ENCODE results near the gene ESCO1. TPM values are rescaled to one million over a fixed set of nuclear protein-coding genes. Genes with fewer than 3 reads are reported as not detected.
"Not testable (repeated sequence)": the region's sequence is repeated elsewhere in the genome, so short reads cannot be mapped to it uniquely, and the experiment has no call there.

ESCO1 gene
- total RNA-seq, 1 donor from 2014 or later, result 43.2 TPM

DNA sequence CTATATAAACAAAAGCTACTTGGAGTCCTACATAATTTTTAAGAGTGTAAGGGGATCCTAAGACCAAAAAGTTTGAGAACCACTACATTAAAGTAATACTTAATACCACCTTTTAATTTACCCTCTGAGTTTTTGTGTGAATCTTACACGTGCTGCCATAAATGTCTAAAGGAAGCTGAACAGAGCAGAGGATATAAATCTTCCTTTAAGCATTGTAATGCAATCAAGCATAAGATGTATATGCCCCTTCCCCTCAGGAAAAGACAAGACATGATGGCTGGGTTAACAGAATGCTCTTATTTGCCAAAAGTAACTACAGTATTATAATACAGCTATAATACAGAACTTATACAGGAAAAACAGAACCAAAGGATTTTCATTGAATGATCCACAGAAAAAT, 2.9 kb downstream of the ESCO1 start:
- DNase-seq (ENCODE audit: low spot score in 2 of 2) (no peak), FAIRE-seq (no peak)

DNA sequence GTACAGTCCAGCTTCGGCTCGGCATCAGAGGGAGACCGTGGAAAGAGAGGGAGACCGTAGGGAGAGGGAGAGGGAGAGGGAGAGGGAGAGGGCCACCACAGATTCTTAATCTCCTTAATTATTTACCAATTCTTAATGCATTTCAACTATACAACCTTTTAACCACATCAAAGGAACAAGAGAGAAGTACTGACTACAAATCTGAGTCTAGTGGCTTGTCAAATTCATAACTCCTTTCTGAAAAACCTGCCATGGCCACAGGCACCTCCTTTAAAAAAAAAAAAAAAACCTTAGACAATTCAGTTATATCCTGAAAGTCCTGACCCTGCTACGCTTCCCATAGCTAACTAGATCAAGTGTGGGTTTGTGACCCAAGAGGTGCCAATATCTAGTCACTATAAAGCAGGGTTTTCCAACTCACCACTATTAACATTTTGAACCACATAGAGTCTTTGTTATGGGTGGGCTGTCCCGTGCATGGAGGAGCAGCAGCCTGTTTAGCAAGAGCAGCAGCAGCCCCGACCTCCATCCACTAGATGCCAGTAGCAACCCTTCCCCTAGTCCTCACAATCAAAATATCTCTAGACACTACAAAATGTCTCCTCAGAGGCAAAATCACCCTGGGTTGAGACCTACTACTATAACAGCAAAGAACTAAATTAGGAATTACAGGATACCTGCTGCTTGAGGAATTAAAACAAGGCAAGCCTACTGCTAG, 6.8 kb downstream of the ESCO1 start:
- FAIRE-seq, result no peak

GRCh38 chr18:21592361-21592760, 8.1 kb downstream of the ESCO1 start:
- DNase-seq (ENCODE audit: low spot score in 2 of 2); FAIRE-seq: not testable (repeated sequence)

More for the DNA sequence above, 6.8 kb downstream of the ESCO1 start:
- DNase-seq (ENCODE audit: low spot score in 2 of 2), result no peak

- FAIRE-seq (no peak), DNase-seq (ENCODE audit: low spot score in 2 of 2) (no peak)
Observed at GRCh38 chr18:21584391-21584790, 16.1 kb downstream of the ESCO1 start.

GRCh38 chr18:21575656-21576055, 24.8 kb downstream of the ESCO1 start:
- FAIRE-seq (no peak), DNase-seq (ENCODE audit: low spot score in 2 of 2) (no peak)

- FAIRE-seq (no peak), DNase-seq (ENCODE audit: low spot score in 2 of 2) (no peak)
Observed at GRCh38 chr18:21571772-21572171, 28.7 kb downstream of the ESCO1 start.

DNA sequence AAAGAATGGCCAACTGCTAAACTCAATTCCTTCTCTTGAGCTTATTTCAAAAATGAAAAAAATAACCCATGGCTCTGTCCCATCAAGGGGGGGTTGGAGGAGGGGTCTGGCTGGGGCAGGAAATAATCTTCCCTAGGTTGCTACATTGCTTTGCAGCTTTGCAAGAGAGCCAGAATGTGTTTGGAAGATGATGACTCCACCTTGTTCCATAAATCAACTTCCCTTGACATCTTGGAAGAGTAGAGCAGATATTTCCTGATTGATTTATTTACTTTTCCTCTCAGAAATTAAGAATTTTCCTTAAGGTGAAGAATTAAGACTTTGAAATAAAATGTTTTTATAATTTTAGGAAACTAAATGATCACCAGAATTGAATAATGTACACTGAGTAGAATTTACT, 41.3 kb downstream of the ESCO1 start:
- no peak for DNase-seq (ENCODE audit: low spot score in 2 of 2)
- FAIRE-seq, result no peak

GRCh38 chr18:21557607-21558253, 42.8 kb downstream of the ESCO1 start:
- no peak for DNase-seq (ENCODE audit: low spot score in 2 of 2)
- no peak for FAIRE-seq

DNA sequence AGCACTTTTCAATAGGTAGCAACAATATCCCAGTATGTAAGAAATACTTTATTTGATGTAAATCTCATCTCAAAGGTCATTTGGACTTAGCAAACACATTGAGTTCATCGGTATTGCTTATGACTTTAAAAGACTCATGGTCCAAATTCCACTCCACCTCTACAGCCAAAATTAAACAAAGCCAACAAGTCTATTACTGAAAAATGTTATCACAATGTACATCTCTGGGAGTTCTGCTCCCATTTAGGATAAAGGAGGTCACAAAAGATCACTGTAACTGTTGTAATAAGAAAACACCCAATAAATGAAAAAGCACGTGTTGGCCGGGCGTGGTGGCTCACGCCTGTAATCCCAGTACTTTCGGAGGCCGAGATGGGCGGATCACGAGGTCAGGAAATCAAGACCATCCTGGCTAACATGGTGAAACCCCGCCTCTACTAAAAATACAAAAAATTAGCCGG, 50.0 kb downstream of the ESCO1 start:
- no peak for FAIRE-seq
- no peak for DNase-seq (ENCODE audit: low spot score in 2 of 2)

DNA sequence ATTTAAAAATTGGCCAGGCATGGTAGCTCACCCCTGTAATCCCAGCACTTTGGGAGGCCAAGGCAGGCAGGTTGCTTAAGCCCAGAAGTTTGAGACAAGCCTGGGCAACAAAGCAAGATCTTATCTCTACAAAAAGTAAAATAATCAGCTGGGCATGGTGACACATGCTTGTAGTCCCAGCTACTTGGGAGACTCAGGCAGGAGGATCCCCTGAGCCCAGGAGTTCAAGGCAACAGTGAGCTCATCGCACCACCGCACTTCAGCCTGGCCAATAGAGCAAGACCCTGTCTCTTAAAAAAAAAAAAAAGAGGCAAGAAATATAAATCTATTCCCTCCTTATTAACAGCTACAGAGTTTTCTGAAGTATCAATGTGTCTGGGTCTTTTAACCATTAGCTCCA, 51.9 kb downstream of the ESCO1 start:
- DNase-seq (ENCODE audit: low spot score in 2 of 2) (no peak), FAIRE-seq (no peak)

- FAIRE-seq, result no peak
- no peak for DNase-seq (ENCODE audit: low spot score in 2 of 2)
Observed at GRCh38 chr18:21546423-21546822, 54.1 kb downstream of the ESCO1 start.

DNA sequence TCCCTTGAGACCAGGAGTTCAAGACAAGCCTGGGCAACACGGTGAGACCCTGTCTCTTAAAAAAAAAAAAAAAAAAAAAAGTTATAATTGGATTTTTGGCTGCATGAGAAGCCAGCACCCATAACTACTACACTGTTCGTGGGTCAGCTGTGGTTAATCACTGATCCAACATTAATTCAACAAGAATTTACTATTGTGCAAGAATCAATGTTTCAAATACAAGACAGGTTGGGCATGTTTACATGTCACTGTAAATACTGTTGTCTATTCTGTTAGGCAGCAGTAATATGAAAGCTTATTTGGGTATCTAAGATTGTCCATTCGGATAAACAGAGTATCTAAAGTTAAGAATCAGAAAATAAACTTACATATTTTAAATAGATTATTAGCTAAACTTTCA, 62.3 kb downstream of the ESCO1 start:
- FAIRE-seq (no peak), DNase-seq (ENCODE audit: low spot score in 2 of 2) (no peak)

DNA sequence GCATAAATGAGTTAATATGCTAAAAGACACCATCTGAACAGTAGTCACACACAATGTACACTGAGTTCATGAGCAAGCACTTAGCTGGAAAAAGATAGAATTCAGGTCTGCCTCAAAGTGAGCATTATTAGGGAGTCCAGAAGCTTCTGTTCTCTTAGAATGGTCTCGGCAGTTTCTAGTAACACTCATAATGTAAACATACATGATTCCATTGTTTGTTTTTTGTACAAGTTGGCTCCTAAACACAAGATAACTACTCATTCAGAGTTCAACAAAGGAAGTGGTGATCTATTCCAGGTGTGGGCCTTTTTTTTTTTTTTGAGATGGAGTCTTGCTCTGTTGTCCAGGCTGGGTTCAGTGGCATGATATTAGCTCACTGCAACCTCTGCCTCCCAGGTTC, 66.2 kb downstream of the ESCO1 start:
- no peak for FAIRE-seq
- DNase-seq (ENCODE audit: low spot score in 2 of 2), result no peak

DNA sequence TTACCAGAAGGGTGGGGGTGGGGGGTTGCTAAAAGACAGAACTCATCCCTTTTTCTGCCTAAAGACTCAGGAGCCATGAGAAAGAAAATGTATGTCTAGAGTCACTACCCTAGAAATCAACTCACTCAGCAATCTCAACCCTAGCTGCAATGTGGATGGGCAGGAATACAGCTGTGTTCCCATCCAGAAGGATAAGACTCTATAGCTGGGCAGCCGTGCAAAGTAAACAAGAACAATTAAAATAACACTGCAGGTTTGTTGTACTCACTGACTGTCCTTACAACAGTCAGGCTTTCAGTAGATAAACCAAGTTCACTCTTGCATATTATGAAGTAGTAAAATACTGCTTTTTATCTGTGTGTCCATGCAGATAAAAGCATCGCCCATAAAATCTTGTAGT, 74.0 kb downstream of the ESCO1 start:
- DNase-seq (ENCODE audit: low spot score in 2 of 2) (no peak), FAIRE-seq (no peak)

DNA sequence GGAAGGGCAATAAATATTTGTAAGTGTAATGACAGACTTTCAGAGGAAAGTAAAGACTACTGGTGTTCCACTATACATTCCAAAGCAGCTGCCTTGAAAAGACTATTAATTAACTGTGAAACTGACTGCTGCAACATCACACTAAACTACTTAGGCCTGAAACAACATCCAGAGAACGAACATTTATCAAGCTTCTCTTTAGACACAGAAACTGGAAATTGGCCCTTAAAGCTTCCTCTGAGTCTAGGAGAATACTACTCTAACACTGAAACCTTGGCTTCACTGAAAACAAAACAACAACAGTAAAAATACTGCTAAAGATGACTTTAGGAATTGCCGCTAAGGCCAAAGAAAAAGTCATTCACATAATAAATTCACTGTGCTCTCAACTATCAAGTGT, 74.6 kb downstream of the ESCO1 start:
- no peak for FAIRE-seq
- DNase-seq (ENCODE audit: low spot score in 2 of 2), result no peak

DNA sequence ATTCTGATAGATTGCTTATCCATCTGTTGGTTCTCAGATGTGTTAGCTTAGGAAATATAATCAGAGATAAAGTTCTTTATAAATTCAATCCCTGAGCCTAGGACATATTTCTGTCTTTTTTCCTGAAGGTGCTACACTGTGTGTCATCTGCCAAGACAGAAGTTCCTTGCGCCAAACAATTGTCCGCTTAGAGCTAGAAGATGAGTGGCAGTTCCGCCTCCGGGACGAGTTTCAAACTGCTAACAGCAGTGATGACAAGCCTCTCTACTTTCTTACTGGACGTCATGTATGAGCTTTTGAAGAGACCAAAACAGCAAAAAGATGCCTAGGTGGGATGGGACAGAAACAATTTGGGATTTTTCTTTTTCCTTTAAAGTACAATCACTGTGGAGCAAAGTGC, 78.0 kb downstream of the ESCO1 start:
- no peak for FAIRE-seq
- DNase-seq (ENCODE audit: low spot score in 2 of 2), result no peak

GRCh38 chr18:21513741-21514140, 86.8 kb downstream of the ESCO1 start:
- FAIRE-seq (no peak), DNase-seq (ENCODE audit: low spot score in 2 of 2) (no peak)

DNA sequence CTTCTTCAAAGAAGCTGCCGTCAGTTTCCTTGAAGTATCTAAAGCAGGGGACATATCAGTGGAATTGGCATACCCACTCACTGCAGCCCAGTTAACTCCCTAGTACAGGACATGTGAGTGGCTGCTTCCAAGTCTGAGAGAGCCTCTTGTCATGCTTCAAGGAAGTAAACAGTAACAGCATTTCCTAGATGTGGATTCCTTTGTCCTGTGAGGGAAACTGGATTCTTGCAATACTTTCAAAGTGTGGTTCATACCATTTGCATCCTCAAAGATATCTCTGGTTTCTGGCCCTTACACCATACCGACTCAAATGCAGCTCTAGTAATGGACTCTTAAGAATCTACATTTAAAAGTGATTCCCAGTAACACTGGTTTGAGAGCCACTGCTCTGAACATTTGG, 87.2 kb downstream of the ESCO1 start:
- DNase-seq (ENCODE audit: low spot score in 2 of 2) (no peak), FAIRE-seq (no peak)

DNA sequence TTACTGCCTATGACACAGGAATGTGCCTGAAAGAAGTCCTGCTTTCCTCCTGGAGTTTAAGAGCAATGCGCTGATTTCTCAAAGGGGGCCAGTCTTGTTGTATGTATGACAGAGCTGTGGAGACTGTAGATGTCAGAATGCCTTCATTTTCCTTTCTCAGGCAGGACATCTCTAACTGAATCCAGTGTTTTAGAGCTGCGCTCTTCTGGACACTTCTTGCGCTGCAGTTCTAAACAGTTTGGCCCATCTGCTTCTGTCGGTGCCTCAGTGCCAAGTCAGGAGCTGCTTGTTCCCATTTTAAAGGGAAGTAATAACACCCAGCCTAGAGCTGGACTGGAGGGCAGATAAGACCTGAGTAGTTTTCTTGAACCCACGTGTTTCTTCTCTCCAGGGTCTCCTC, 91.4 kb downstream of the ESCO1 start:
- DNase-seq (ENCODE audit: low spot score in 2 of 2), result no peak
- FAIRE-seq, result no peak

DNA sequence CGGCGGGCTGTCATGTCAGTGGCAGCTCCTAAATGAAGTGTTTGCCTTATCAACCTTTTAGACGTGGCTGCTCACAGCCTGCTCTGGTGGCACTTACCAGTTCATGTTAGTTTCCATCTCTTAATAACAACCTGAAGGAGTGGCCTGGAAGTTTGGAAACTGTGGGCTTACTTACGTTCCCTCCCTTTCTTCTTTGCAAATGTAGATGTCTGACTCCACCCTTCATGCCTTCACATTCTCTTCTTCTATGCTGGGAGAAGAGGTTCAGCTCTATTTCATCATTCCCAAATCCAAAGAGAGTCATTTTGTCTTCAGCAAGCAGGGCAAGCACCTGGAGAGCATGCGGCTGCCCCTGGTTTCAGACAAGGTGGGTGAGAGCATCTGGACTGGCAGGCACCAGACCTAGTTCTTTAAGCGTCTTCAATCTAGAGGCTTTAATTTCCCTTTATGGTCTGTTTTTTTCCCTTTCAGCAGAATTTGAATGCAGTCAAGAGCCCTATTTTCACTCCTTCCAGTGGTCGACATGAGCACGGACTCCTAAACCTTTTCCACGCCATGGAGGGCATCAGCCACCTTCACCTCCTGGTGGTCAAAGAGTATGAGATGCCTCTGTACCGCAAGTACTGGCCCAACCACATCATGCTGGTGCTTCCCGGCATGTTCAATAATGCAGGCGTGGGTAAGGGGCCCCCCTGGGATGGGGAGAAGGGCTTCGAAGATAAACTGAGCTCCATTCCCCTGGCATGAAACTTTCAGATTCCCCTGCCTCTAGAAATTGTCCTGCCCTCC, 92.4 kb downstream of the ESCO1 start:
- DNase-seq (ENCODE audit: low spot score in 2 of 2) (no peak), FAIRE-seq (no peak)

- FAIRE-seq, result no peak
- DNase-seq (ENCODE audit: low spot score in 2 of 2), result no peak
Observed at GRCh38 chr18:21502661-21503060, 97.8 kb downstream of the ESCO1 start.
